ENCODE results near the gene SPTBN1. TPM values are rescaled to one million over a fixed set of nuclear protein-coding genes. Genes with fewer than 3 reads are reported as not detected.
A peak's percentile ranks its signal among the peaks of the same experiment; 100 is the strongest.

The SPTBN1 gene
- total and polyA plus RNA-seq, 2 donors (not counting 3 experiments of a cell fraction or from before 2014, with no cell fraction given): 63.3 to 320 TPM

- peak overlapping the region; percentile 13 for H3K27ac ChIP-seq (ENCODE audit: insufficient read depth, low read depth, low read length)
- H3K9ac ChIP-seq (replicated peaks; ENCODE audit: extremely low read depth, insufficient read depth, low read length): no peak overlapping the region
- intact Hi-C loops (cut with micrococcal nuclease): loop anchor here (2.0 kb wide), 1 partner anchor 33 kb away; no protein-coding TSS in a partner anchor
- H4K20me1 ChIP-seq (replicated peaks; ENCODE audit: control insufficient read depth, extremely low read depth, insufficient read depth, low read length): no peaks in the 10 kb centered on the region
- no peak overlapping the region for H2AFZ ChIP-seq (ENCODE audit: low read depth, low read length)
- POLR2A ChIA-PET: interaction anchor here (0.9 to 1.1 kb wide), 2 partner anchors 34 to 56 kb away, joined by 3 to 4 read pairs; no protein-coding TSS in a partner anchor
- no peaks in the 10 kb centered on the region for H3K27me3 ChIP-seq (ENCODE audit: control insufficient read depth in 2 of 2, insufficient read depth in 2 of 2, low read length in 2 of 2)
- CTCF ChIA-PET: interaction anchor here (1.1 to 7.5 kb wide), 8 partner anchors 34 to 418 kb away, joined by 3 to 79 read pairs (median 20); no protein-coding TSS in a partner anchor
- dilution Hi-C loops (cut with MboI; ENCODE audit: extremely low pct_ligation_motif_present, low sequenced_read_pairs): no loop called here
- peaks cover 12 to 16% of the 10 kb centered on the region in 2 experiments for H3K36me3 ChIP-seq (ENCODE audit: control insufficient read depth in 2 of 2, extremely low read depth in 1 of 2, insufficient read depth in 2 of 2, low read length in 2 of 2)
- TF ChIP-seq, protein P1, sequence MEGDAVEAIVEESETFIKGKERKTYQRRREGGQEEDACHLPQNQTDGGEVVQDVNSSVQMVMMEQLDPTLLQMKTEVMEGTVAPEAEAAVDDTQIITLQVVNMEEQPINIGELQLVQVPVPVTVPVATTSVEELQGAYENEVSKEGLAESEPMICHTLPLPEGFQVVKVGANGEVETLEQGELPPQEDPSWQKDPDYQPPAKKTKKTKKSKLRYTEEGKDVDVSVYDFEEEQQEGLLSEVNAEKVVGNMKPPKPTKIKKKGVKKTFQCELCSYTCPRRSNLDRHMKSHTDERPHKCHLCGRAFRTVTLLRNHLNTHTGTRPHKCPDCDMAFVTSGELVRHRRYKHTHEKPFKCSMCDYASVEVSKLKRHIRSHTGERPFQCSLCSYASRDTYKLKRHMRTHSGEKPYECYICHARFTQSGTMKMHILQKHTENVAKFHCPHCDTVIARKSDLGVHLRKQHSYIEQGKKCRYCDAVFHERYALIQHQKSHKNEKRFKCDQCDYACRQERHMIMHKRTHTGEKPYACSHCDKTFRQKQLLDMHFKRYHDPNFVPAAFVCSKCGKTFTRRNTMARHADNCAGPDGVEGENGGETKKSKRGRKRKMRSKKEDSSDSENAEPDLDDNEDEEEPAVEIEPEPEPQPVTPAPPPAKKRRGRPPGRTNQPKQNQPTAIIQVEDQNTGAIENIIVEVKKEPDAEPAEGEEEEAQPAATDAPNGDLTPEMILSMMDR (IDR thresholded peaks at IDR 0.05; ENCODE audit: extremely low read depth in 1 of 2, insufficient read depth in 1 of 2, low read depth in 1 of 2, low read length in 2 of 2): no peak
- TF ChIP-seq POLR2A (IDR thresholded peaks at IDR 0.05; ENCODE audit: low read depth, low read length): no peak
- TF ChIP-seq, protein P2, sequence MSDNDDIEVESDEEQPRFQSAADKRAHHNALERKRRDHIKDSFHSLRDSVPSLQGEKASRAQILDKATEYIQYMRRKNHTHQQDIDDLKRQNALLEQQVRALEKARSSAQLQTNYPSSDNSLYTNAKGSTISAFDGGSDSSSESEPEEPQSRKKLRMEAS (IDR thresholded peaks at IDR 0.05; ENCODE audit: insufficient read depth, insufficient read length): no peak
- TF ChIP-seq POLR2AphosphoS5 (IDR thresholded peaks at IDR 0.05; ENCODE audit: insufficient read depth, low read depth, low read length): no peak
- no peak for TF ChIP-seq MYC (IDR thresholded peaks at IDR 0.05; ENCODE audit: low read depth, low read length)
- TF ChIP-seq FOS (IDR thresholded peaks at IDR 0.05; ENCODE audit: borderline replicate concordance, insufficient read depth, low read length): no peak
- no peak for TF ChIP-seq GATA2 (IDR thresholded peaks at IDR 0.05; ENCODE audit: insufficient read depth, insufficient read length, low read depth, low read length)
- no peak for TF ChIP-seq EZH2 (IDR thresholded peaks at IDR 0.05; ENCODE audit: borderline replicate concordance, low read depth, low read length, severe bottlenecking)
- no peak for TF ChIP-seq JUN (IDR thresholded peaks at IDR 0.05; ENCODE audit: borderline replicate concordance, insufficient read depth, insufficient read length, low read depth)
- H3K4me3 ChIP-seq (replicated peaks in 1 of 3; ENCODE audit: insufficient read depth in 1 of 3, low read depth in 1 of 3, low read length in 3 of 3): no peak overlapping the region
- H3K4me1 ChIP-seq (ENCODE audit: control insufficient read depth, extremely low read depth, insufficient read depth, low read length): peaks cover 10% of the 10 kb centered on the region
- BruUV-seq (replicated peaks): no TSS peak
- no peaks in the 10 kb centered on the region for H3K9me1 ChIP-seq (replicated peaks; ENCODE audit: control insufficient read depth, extremely low read depth, insufficient read depth, low read length)
- no peaks in the 10 kb centered on the region for H3K9me3 ChIP-seq (replicated peaks; ENCODE audit: control insufficient read depth, insufficient read depth, low read length)
- H3K4me2 ChIP-seq (ENCODE audit: insufficient read depth, low read length): no peak overlapping the region
- no peak for FAIRE-seq
- DNase-seq (ENCODE audit: low read depth, low spot score): no peak
- peaks cover 6% of the 10 kb centered on the region for H3K79me2 ChIP-seq (ENCODE audit: control insufficient read depth, insufficient read depth, low read length)
These were observed 69.2 kb downstream of the SPTBN1 start for GRCh38 chr2:54525321-54525720.
